ENCODE measurements around the gene PEAK1. TPM values are rescaled to one million over a fixed set of nuclear protein-coding genes. Genes with fewer than 3 reads are reported as not detected.

Gene PEAK1
- total RNA-seq, 4 donors from 2014 or later = 68.8 to 79.1 (median 78.7) TPM

DNA sequence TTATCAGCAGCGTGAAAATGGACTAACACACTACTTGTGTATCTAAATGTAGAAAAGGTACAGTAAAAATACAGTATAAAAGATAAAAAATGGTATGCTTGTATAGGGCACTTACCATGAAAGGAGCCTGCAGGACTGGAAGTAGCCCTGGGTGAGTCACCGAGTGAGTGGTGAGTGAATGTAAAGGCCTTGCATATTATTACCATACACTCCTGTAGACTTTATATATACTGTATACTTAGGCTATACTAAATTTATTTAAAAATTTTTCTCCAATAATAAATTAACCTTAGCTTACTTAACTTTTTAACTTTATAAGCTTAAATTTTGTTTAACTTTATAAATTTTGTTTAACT lies 281.8 kb downstream of the PEAK1 start:
- TF ChIP-seq, protein P1, sequence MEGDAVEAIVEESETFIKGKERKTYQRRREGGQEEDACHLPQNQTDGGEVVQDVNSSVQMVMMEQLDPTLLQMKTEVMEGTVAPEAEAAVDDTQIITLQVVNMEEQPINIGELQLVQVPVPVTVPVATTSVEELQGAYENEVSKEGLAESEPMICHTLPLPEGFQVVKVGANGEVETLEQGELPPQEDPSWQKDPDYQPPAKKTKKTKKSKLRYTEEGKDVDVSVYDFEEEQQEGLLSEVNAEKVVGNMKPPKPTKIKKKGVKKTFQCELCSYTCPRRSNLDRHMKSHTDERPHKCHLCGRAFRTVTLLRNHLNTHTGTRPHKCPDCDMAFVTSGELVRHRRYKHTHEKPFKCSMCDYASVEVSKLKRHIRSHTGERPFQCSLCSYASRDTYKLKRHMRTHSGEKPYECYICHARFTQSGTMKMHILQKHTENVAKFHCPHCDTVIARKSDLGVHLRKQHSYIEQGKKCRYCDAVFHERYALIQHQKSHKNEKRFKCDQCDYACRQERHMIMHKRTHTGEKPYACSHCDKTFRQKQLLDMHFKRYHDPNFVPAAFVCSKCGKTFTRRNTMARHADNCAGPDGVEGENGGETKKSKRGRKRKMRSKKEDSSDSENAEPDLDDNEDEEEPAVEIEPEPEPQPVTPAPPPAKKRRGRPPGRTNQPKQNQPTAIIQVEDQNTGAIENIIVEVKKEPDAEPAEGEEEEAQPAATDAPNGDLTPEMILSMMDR (IDR thresholded peaks at IDR 0.05; ENCODE audit: low read depth) = no peak

DNA sequence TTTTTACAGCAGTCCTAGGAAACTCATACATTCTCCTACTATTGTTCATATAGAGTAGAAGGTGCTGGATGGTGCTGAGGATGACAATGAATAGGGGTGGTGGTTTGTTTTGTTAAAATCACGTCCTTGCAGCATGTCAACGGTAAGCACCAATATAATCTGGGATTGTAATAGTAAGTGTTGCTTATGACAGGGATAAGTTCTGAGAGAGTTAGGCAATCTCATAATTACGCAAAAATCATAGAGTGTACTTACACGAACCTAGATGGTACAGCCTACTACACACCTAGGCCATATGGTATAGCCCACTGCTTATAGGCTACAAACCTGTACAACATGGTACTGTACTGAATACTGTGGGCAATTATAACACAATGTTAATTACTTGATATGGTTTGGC lies 284.7 kb downstream of the PEAK1 start:
- TF ChIP-seq, protein P1 (IDR thresholded peaks at IDR 0.05; ENCODE audit: low read depth) = no peak

DNA sequence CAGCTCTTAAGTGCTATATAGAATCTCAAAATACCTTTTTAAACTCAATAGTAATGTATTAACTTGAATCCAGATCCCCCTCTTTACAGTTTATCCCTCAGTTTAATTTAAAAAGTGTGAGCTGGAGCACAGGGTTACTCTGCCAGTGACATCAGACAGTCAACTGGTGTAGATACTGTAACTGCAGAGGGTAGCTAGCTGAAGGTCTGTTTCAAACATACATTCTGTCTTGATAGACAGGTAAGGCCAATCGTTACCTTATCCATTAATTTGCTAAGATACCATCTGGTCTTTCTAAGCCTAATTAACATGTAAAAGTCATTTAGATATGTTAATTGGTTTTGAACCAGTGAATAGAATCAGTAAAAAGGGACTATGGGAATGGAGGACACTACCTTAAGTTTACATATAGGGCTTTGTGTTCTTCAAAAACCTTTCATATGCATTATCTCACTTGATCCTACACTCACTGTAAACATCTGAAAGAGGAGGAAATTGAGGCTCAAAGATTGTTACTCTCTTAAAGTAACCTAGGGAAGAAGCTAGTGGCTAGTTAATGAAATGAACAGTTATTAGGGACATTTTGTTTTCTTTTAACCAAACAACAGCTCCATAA lies 289.5 kb downstream of the PEAK1 start:
- TF ChIP-seq, protein P1 (IDR thresholded peaks at IDR 0.05; ENCODE audit: low read depth) = no peak

DNA sequence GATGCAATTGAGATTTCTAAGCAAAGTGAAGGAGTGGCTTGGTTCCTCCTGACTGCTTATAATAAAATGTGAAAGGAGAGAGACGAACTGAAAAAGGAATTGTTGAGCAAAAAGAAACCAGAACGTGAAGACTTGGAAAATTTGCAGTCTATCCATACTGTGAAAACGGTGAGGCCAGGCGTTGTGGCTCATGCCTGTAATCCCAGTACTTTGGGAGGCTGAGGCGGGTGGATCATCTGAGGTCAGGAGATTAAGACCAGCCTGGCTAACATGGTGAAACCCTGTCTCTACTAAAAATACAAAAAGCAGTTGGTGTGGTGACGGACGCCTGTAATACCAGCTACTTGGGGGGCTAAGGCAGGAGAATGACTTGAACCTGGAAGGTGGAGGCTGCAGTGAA lies 292.3 kb downstream of the PEAK1 start:
- TF ChIP-seq, protein P1 (IDR thresholded peaks at IDR 0.05; ENCODE audit: low read depth) = no peak

DNA sequence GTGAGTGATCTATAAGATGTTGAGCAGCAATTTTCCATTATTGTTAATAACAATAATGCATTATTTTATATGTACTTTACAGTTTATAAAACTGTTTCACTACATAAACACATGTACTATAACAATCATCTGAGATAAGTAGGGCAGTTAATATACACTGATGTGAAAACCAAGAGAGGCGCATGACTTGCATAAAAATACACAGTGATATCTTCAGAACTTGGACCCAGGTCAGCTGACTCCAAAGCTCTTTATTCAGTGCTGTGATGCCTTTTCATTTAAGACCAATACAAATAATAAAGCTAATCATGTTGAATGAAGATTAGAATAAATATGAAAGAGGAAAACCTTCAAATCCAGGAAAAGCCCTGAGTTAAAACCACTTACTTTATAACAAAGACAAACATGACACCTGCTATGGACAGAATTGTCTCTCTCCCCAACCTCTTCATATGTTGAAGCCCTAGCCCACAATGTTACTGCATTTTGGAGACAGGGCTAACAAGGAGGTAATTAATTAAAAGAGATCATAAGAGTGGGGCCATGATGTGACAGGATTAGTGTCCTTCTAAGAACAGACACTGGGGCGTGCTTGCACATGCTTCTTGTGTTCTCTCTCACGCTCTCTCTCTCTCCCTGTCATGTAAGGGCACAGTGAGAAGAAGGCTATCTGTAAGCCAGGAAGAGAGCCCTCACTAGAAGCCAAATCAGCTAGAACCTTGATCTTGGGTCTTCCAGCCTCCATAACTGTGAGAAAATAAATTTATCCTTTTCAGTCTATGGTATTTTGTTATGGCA lies 293.2 kb downstream of the PEAK1 start:
- TF ChIP-seq, protein P1 (IDR thresholded peaks at IDR 0.05; ENCODE audit: low read depth) = no peak

DNA sequence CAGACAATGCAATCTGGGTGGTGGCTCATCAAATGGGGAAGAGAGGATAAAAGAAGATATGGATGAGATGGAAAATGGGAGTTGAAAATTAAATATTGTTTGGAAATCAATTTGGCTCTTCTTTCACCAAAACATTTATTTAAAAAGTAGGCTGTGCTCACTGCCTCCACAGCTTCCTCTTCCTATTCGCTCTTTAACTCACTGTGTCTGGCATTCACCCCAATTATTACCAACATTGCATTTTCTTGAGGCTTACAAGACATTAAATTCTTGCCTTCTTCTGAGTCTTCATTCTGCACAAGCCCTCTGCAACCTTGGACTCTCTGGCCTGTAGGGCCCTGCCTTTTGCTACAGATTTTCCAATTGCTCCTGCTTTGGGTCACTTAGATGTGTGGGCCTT lies 296.1 kb downstream of the PEAK1 start:
- TF ChIP-seq, protein P1 (IDR thresholded peaks at IDR 0.05; ENCODE audit: low read depth) = no peak

DNA sequence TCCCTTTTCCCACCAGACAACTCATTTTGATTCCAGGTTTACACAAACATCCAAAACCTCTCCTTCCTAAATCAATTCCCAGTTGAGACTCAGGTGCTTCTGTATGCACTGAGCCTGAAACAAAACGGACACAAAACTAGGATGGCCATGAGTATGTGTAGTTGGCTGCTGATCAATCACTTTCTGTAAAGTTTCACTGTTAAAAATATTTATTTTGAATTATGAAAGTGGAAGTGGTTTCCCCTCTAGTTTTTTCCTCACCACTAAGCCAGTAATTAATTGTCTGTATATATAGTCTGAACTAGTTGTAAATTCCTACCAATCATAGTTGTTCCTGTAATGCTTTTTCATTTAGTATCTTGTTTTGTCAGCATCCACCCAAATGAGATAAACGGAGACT lies 297.3 kb downstream of the PEAK1 start:
- TF ChIP-seq, protein P1 (IDR thresholded peaks at IDR 0.05; ENCODE audit: low read depth) = no peak
